Umbilical cord (tissue), 2 donors: ENCODE results near the gene GPC6. TPM values are rescaled to one million over a fixed set of nuclear protein-coding genes. Genes with fewer than 3 reads are reported as not detected.

ENCODE experiments used
- DNase-seq: peaks from one replicate; pipeline ENCODE4 v3.0.0-alpha.2; 2015; ENCODE audit warnings: low spot score
- total RNA-seq: library from RNA; depleted of rRNA; stranded (reverse); fragments of >200 nt; gene quantifications from one replicate; pipeline ENCODE4 v1.2.3, GENCODE V29; 2014; ENCODE audit warnings: low replicate concordance; ENCODE audit not compliant: insufficient read depth

Gene GPC6
- total RNA-seq, 1 donor from 2014 or later, result 37.6 TPM

- DNase-seq, result peak; percentile 72
Observed at GRCh38 chr13:94031609-94032008, 805.0 kb downstream of the GPC6 start.

GRCh38 chr13:94033098-94033497 lies 806.5 kb downstream of the GPC6 start:
- no peak for DNase-seq

- DNase-seq, result peak; percentile 42
Observed at GRCh38 chr13:94033830-94034642, 807.4 kb downstream of the GPC6 start.

GRCh38 chr13:94050039-94050438 lies 823.4 kb downstream of the GPC6 start:
- DNase-seq, result no peak

GRCh38 chr13:94050686-94051085 lies 824.1 kb downstream of the GPC6 start:
- DNase-seq, result no peak

GRCh38 chr13:94053986-94054593 lies 827.5 kb downstream of the GPC6 start:
- DNase-seq, result no peak

- DNase-seq, result no peak
Observed at GRCh38 chr13:94056362-94056990, 829.9 kb downstream of the GPC6 start.

GRCh38 chr13:94057618-94058186 lies 831.1 kb downstream of the GPC6 start:
- peak; percentile 88 for DNase-seq

GRCh38 chr13:94058821-94059360 lies 832.3 kb downstream of the GPC6 start:
- no peak for DNase-seq

GRCh38 chr13:94061301-94061700 lies 834.7 kb downstream of the GPC6 start:
- DNase-seq, result peak; percentile 51

- DNase-seq, result no peak
Observed at GRCh38 chr13:94063096-94063495, 836.5 kb downstream of the GPC6 start.

- DNase-seq, result no peak
Observed at GRCh38 chr13:94063848-94064247, 837.2 kb downstream of the GPC6 start.

GRCh38 chr13:94065741-94066140 lies 839.1 kb downstream of the GPC6 start:
- no peak for DNase-seq

GRCh38 chr13:94073007-94073744 lies 846.6 kb downstream of the GPC6 start:
- DNase-seq, result peak; percentile 98

GRCh38 chr13:94079876-94080275 lies 853.3 kb downstream of the GPC6 start:
- peak; percentile 64 for DNase-seq

GRCh38 chr13:94080527-94080926 lies 853.9 kb downstream of the GPC6 start:
- no peak for DNase-seq

- DNase-seq, result no peak
Observed at GRCh38 chr13:94087100-94087499, 860.5 kb downstream of the GPC6 start.

- no peak for DNase-seq
Observed at GRCh38 chr13:94088742-94089141, 862.1 kb downstream of the GPC6 start.

- no peak for DNase-seq
Observed at GRCh38 chr13:94090773-94091480, 864.3 kb downstream of the GPC6 start.

- peak; percentile 70 for DNase-seq
Observed at GRCh38 chr13:94093652-94094315, 867.2 kb downstream of the GPC6 start.
